ENCODE data around the gene DSN1. TPM values are rescaled to one million over a fixed set of nuclear protein-coding genes. Genes with fewer than 3 reads are reported as not detected.
A peak's percentile ranks its signal among the peaks of the same experiment; 100 is the strongest.

Gene DSN1
- total and polyA plus RNA-seq, 11 donors, result 3.2 to 7.0 (median 4.9) TPM

GRCh38 chr20:36786246-36786645, 12.7 kb upstream of the DSN1 start:
- peaks cover 0 to 86% (median 60%) of the 10 kb centered on the region in 9 donors for H3K36me3 ChIP-seq
- no peak overlapping the region for H3K4me3 ChIP-seq
- H3K4me1 ChIP-seq, result peaks cover 0 to 21% (median 6%) of the 10 kb centered on the region in 12 donors
- intact Hi-C loops (cut with DNase I), result no loop called here
- DNase-seq (no peak), ATAC-seq (no peak)
- no peak overlapping the region for H3K27ac ChIP-seq
- WGBS, 4 donors, result 93 to 95% (median 94%) methylated on average over 12 to 13 of the region's 13 CpGs
- H3K9me3 ChIP-seq, result no peaks in the 10 kb centered on the region
- TF ChIP-seq POLR2A (IDR thresholded peaks at IDR 0.05), result no peak
- TF ChIP-seq CTCF (IDR thresholded peaks at IDR 0.05), result no peak
- no peaks in the 10 kb centered on the region for H3K27me3 ChIP-seq

DNA sequence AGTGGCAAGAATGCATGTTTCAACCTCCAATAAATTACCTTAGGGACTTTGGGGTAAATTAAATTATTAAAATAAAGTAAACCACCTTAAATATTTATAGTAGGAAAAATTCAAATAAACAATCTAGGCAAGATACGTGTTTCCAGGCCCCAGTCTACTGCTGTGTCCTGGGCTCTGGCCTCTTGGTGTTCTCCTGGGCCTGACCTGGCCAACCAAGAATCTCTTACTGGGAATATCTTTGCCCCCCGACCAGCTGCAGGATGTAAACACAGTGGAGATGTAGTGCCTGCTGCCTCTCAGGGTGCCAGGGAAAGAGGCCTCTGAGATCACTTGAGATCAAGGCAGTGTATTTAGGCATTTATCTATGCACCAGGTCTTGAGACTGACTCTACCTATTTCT, 11.7 kb upstream of the DSN1 start:
- TF ChIP-seq CTCF (IDR thresholded peaks at IDR 0.05) (no peak), POLR2A (IDR thresholded peaks at IDR 0.05) (no peak)
- peaks cover 0 to 21% (median 6%) of the 10 kb centered on the region in 12 donors for H3K4me1 ChIP-seq
- H3K27ac ChIP-seq, result peak overlapping the region in 6 of 12 donors; percentile 42 to 67 (median 62)
- no peaks in the 10 kb centered on the region for H3K9me3 ChIP-seq
- H3K36me3 ChIP-seq, result peaks cover 0 to 80% (median 51%) of the 10 kb centered on the region in 9 donors
- intact Hi-C loops (cut with DNase I), result no loop called here
- DNase-seq, result no peak
- 65 to 74% (median 71%) methylated on average over 2 of the region's 2 CpGs for WGBS, 4 donors
- H3K27me3 ChIP-seq, result no peaks in the 10 kb centered on the region
- no peak overlapping the region for H3K4me3 ChIP-seq
- ATAC-seq, result no peak

DNA sequence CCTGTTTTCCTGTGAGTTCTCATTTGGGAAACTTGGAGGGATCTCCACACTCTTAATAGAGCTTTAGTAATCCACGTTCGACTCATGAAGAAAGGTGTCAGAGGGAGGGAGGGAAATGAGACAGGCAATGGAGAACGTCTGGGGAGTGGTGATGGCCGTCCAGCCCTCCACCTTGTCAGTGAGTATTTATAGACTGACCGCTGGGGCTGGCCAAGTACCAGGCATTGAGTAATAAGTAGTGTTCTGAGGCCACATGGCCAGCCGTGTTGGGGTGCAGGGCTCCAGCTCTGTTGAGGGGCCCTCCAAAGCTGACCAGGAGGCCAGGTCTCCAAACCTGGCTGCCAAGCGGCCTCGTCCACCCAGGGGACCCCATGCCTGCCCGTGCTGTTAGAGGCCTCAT, 11.3 kb upstream of the DSN1 start:
- DNase-seq (peak in 4 of 5 donors; percentile 37 to 78 (median 64)), ATAC-seq (peak; percentile 74 to 94 (median 90))
- Histone ChIP-seq H3K27ac (peak overlapping the region in 11 of 12 donors; percentile 15 to 67 (median 59)), H3K9me3 (no peaks in the 10 kb centered on the region), H3K36me3 (peaks cover 0 to 77% (median 49%) of the 10 kb centered on the region in 9 donors), H3K4me1 (peaks cover 0 to 21% (median 6%) of the 10 kb centered on the region in 12 donors), H3K27me3 (no peaks in the 10 kb centered on the region), H3K4me3 (no peak overlapping the region)
- TF ChIP-seq CTCF (IDR thresholded peaks at IDR 0.05), result no peak
- no peak for TF ChIP-seq POLR2A (IDR thresholded peaks at IDR 0.05)
- 55 to 61% (median 57%) methylated on average over 7 to 9 of the region's 9 CpGs for WGBS, 4 donors
- intact Hi-C loops (cut with DNase I), result no loop called here

DNA sequence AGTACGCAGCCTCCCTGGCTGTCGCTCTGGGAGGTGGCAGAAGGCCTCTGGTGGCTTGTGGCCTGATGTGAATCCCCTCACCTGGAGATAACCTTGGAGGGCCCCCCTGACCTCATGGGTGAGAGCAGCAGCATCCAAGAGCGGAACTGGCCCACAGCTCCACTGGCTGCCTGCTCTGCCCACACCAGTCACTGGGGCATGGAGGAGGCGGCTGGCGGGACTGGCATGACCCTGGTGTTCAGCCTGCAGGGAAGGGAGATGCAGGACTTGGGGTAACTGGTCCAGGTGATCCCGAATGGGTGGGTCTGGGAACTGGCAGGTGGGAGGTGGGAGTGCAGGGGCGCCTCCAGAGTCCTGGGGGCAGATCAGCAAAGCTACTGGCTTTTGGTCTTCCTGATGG, 10.6 kb upstream of the DSN1 start:
- Histone ChIP-seq H3K9me3 (no peaks in the 10 kb centered on the region), H3K4me1 (peaks cover 0 to 21% (median 6%) of the 10 kb centered on the region in 12 donors), H3K27me3 (no peaks in the 10 kb centered on the region), H3K4me3 (no peak overlapping the region), H3K27ac (peak overlapping the region in 8 of 12 donors; percentile 29 to 67 (median 62)), H3K36me3 (peaks cover 0 to 70% (median 49%) of the 10 kb centered on the region in 9 donors)
- intact Hi-C loops (cut with DNase I), result no loop called here
- no peak for TF ChIP-seq CTCF (IDR thresholded peaks at IDR 0.05)
- no peak for TF ChIP-seq POLR2A (IDR thresholded peaks at IDR 0.05)
- ATAC-seq (peak in 1 of 4 donors; percentile 13), DNase-seq (no peak)
- WGBS, 4 donors, result 96 to 100% (median 97%) methylated on average over 5 to 7 of the region's 7 CpGs
